Astrocyte (in vitro differentiated cells and primary cell): ENCODE measurements around the gene LGALS3BP.

Experiments
- CTCF ChIP-seq: IDR thresholded peaks from 2 replicates; pipeline ENCODE4 v1.5.1; 2011; ENCODE audit warnings: low read depth, mild to moderate bottlenecking, inconsistent platforms, low read length, moderate library complexity; ENCODE audit not compliant: insufficient read depth
- EZH2 ChIP-seq: IDR thresholded peaks from 2 replicates; pipeline ENCODE4 v1.6.1; 2012; ENCODE audit warnings: mild to moderate bottlenecking, low read length, inconsistent platforms; ENCODE audit not compliant: insufficient read depth

GRCh38 chr17:78944956-78945355 lies 34.8 kb downstream of the LGALS3BP start:
- TF ChIP-seq EZH2, result no peak
- TF ChIP-seq CTCF, result no peak
